NCI-H748 treated with DMSO at 0.1 percent for 48 hours (cell line): ENCODE data around the gene KRTAP4-6.
"Not testable (repeated sequence)": the region's sequence is repeated elsewhere in the genome, so short reads cannot be mapped to it uniquely, and the experiment has no call there.

Experiments used
- DNase-seq: peaks from one replicate; lab custom pipeline; 2025; lab: John Stamatoyannopoulos, UW

KRTAP4-6 gene

DNA sequence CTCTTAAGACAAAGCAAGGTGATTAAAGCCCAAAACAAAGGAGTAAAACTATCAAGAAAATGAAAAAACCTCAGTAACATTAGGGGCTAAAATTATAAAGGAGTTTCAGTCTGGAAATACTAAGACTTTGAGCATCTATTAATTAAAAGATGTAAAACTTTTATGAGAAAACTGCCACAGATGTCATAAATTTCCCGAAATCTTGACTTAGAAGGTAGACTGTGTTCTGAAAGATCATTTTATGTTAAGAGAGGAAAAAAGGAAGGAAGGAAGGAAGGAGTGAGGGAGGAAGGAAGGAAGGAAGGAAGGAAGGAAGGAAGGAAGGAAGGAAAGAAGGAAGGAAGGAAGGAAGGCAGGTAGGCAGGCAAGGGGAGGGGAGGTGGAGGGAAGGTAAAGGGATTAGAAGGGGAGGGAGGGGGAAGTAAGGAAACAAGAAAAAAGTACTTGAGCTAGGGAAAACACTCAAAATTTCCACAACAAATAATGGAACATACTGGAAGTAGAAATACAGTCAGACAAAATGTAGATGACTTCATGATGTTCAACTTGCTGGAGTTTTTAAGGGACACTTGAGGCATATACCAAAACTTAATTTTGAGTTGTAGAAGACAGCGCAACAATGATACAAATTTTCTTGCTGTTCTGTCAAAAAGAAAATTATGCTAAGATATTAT lies 7.3 kb upstream of the KRTAP4-6 start:
- no peak for DNase-seq

GRCh38 chr17:41145261-41145660 lies 4.9 kb upstream of the KRTAP4-6 start:
- no peak for DNase-seq

DNA sequence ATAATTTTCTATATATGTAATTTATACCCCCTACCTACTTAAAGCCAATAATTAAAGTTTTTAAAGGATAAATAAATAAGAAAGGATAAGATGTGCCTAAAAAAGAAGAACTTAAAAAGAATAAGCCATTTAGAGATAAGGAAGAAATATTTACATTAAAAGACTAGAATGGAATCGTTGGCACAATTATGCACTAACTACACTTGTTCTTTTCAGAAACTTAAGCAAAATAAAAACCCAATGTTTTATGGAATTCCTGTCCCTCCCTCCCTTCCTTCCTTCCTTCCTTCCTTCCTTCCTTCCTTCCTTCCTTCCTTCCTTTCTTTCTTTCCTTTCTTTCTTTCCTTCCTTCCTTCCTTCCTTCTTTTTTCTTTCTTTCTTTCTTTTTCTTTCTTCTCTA lies 4.5 kb upstream of the KRTAP4-6 start:
- DNase-seq, result no peak

DNA sequence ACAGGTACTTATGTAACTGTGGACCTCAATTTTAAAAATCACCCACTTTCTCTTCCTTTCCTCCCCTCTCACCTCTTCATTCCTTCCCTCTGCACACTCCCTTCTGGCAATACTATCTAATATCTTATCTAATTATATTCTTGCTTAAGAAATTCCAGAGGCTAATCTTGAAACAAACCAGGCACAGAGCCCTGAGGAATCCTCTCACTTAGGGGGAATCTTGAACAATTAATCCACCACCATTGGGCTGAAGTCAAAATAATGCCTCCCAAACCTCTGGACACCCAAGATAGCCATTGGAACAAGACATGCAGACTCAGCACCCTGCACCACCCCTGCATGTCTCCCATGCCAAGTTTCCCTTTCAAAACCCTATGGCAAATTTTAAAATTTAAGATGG lies 1.0 kb upstream of the KRTAP4-6 start:
- DNase-seq, result no peak

DNA sequence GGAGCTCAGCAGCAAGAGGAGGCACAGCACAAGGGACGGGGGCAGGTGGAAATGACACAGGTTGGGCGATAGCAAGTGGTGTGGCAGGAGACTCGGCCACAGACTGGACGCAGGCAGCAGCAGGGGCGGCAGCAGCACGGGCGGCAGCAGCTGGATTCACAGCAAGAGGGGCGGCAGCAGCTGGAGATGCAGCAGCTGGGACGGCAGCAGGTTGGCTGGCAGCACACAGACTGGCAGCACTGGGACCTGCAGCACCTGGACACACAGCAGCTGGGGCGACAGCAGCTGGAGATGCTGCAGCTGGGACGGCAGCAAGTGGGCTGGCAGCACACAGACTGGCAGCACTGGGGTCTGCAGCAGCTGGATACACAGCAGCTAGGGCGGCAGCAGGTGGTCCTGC lies 479 bp downstream of the KRTAP4-6 start:
- not testable (repeated sequence) for DNase-seq

DNA sequence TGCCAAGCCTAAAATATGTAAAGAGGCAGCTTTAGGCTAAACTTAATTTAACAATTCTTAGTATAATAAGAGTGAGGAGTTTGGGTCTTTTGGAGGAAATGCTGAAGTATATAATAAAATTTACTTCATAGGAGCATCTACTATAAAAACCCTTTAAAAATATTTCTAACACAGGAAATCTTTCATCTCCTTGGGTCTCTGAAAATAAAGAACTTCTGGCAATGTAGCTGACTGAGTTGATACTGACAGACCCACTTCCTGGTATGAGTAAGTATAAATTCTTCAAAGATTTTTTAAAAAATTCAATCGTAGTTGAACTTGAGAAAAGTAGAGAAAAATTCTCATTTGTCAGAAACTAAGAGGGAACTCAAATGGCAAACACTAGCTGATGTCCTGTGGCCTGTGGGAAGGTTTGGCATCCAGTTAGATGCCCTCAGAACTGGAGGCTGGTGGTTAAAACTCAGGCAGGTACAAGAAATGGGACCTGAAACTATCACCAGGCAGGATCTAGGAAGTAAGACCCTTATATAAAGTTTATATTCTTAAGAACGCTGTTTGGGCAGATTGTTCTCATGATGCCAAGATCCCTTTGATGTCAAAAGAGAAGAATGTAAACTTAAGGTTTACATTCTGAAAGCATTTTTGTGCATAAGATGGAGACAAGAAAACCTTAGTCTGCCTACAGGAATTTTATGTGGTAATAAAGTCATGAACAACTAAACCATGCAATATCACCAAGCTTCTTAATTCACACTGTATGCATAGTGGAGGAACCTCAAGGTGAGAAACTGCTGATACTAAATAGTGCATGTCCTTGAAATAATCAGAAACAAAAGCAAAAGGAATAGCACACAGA lies 6.2 kb downstream of the KRTAP4-6 start:
- DNase-seq, result no peak

DNA sequence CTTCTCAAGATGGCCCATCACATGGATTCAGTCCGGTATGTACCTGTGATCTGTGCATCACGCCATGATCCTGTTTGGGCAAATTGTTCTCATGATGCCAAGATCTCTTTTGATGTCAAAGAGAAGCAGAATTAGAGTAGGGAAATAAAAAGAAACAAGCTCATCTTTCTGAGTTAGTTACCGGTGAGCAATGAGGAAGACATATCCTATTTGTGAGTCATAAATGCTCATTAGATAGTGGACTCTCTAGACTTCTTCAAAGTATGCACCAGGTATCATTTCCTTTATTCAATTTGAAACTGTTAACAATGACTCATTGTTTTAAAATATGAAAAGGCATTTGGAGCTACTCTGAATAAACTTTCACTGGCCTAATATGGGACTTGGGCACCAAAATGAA lies 8.4 kb downstream of the KRTAP4-6 start:
- DNase-seq, result no peak

- no peak for DNase-seq
Observed at GRCh38 chr17:41127371-41127770, 13.0 kb downstream of the KRTAP4-6 start.

- no peak for DNase-seq
Observed at GRCh38 chr17:41126412-41126811, 13.9 kb downstream of the KRTAP4-6 start.

GRCh38 chr17:41125064-41125463 lies 15.3 kb downstream of the KRTAP4-6 start:
- no peak for DNase-seq

DNA sequence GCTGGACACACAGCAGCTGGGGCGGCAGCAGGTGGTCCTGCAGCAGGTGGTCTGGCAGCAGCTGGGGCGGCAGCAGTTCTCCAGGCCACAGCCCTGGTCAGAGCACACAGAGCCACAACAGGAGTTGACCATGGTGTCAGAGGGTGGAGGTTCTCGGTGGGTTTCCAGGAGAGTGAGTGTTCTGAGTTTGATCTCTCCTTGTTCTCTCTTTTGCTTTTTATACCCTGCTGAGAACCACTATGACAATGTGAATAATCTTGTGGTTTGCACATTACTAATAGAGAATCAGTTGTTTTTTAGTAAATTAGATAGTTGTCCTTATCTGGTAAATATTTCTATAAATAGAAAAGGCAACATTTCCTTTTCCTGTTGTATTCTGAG lies 16.4 kb downstream of the KRTAP4-6 start, which contains the start of gene KRTAP4-12:
Gene KRTAP4-12 (minus strand): TSS at position 192 of the 381 bp plus-strand sequence. CDS start 60 bp downstream, at position 132.
- not testable (repeated sequence) for DNase-seq

- DNase-seq, result not testable (repeated sequence)
Observed at GRCh38 chr17:41123292-41123990, 16.9 kb downstream of the KRTAP4-6 start.

DNA sequence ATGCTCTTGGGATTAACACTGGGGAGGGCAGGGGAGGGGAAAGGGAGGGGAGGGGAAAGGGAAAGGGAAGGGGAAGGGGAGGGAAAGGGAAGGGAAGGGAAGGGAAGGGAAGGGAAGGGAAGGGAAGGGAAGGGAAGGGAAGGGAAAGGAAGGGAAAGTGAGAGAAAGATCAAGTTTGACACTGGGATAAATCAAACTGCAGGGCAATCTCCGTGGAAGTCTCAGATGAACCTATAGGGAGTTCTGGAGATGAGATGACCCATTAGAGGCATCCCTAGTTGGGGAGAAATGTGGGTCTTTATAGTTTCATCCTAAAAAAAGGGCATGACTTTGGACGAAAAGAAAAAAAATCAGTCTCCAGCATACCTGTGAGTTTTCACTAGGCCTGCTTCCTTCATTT lies 18.6 kb downstream of the KRTAP4-6 start:
- no peak for DNase-seq

DNA sequence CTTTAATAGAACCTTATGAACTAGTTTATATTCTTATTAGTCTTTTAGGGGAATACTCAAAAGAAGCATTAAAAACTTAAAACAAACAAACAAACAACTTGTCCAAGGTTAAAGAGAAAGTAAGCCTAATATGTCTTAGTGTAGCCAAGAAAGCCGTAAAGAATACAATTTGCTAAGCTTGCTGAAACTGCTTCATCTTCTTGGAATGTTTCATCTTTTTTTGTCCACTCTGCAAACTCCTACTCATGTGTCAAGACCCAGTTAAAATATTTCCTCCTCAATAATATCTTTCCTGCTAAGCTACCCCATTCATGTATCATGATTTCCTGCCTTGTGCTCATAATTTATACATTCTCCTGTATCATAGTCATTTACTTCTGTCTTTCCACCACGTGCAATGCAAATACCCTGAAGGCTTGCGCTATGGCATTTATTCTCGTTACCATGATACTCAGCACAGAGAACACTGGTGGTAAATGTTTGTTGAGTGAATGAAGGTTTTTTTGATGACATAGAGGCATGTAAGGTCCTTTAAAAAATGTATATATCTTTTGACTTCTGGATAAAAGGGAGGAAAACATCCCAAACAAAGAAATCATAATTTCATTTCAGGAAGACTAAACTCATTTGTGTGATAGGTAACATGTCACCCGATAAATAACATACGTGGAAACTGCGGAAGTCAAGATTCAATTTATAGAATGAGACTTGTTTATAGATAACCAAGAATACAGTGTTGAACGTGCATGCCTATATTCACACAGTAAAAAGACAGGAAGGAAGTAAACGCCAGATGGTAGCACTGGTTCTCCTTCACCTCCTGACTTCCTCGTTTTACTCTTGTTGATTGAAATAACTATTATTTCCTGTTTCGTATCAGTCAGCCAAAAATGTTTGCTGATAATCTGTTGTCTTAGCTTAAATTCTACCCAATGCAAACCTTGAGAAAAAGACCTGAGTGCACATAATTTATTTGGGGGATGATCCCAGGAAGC lies 20.4 kb downstream of the KRTAP4-6 start:
- not testable (repeated sequence) for DNase-seq

GRCh38 chr17:41118721-41119120 lies 21.6 kb downstream of the KRTAP4-6 start:
- no peak for DNase-seq

DNA sequence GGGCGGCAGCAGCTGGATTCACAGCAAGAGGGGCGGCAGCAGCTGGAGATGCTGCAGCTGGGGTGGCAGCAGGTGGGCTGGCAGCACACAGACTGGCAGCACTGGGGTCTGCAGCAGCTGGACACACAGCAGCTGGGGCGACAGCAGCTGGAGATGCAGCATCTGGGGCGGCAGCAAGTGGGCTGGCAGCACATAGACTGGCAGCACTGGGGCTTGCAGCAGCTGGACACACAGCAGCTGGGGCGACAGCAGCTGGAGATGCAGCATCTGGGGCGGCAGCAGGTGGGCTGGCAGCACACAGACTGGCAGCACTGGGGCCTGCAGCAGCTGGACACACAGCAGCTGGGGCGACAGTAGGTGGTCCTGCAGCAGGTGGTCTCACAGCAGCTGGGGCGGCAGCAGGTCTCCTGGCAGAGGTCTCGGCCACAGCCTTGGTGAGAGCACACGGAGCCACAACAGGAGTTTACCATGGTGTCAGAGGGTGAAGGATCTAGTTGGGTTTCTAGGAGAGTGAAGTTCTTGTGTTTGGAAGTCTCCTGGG lies 22.4 kb downstream of the KRTAP4-6 start, which contains the start of gene KRTAP4-11:
Gene KRTAP4-11 (minus strand): TSS at position 528 of the 541 bp plus-strand sequence. CDS start 58 bp downstream, at position 470.
- not testable (repeated sequence) for DNase-seq

- DNase-seq, result no peak
Observed at GRCh38 chr17:41116297-41116696, 24.0 kb downstream of the KRTAP4-6 start.

DNA sequence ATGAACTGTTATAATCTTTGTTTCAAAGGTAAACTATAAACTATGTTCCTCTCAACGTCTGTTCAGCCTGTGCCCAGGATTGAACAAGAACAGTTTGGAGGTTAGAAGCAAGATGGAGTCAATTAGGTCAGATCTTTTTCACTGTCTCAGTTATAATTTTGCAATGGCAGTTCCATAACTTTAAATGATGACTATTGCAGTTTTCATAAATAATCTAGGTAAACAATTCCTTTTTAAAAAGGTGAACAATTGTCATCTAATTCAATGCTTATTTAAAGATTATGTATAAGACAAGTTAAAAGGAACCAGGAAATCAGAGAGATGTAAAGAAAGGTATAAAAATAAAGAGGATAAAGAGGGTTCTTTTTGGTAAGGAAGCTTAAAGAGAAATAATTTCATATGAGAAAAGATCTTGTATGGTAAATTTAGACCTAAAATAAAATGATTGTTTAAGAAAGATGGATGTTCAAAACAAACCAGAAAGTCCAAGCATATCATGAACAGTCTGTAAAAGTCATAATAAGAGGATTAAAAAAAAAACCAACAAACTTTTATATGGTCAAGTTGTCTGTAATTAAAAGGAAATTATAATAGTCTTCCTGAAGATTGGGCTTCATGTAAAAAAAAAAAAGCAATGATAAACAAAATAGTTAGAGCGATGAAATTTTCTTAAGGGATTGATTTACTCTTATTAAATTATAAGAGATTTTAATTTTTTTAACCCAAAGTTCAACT lies 29.0 kb downstream of the KRTAP4-6 start:
- no peak for DNase-seq

DNA sequence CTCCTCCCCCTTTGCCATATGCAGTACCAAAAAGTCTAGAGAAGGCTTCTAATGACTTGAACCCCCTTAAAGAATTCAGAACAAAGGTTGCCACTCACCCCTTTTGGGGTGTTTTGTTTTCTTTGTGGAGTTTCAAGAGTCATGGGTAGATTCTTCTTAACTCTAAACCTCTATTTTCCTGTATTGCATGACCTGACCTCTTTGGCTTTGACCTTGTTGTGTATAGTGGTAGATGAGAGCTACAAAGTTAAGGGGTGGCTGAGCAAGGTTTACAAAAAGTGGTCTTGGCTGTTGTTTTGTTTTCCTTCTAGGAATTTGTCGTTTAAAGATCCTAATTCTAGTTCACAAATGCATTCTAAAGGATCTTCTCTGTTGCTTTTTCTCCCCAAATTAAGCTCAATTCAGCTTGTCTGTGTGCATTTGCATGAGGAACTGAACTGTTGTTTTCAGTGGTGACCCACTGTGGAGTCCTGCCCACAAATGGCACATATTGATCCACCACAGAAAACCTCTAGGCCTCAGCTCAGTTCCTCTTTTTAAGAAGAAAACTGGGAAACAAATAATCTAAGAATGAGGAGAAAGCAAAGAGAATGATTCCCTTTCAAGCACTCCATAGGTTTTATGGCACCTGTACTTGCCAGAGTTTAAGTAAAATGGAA lies 31.5 kb downstream of the KRTAP4-6 start:
- DNase-seq, result not testable (repeated sequence)
